Thyroid gland (tissue), 4 donors: Measurements from ENCODE around the gene ASCC2.

ENCODE experiments used
- POLR2A ChIP-seq, 2 donors: fragments of 450-650 bp; IDR thresholded peaks; one replicate each; pipeline ENCODE4 v1.6.1; 2017; ENCODE audit warnings: antibody characterized with exemption in 2 of 2, mild to moderate bottlenecking in 2 of 2, moderate library complexity in 1 of 2
- TF ChIP-seq, protein P1 (sequence below), 6 experiments: fragments of 200-600 bp in 3 of 6; fragments of 450-650 bp in 3 of 6; sonication (generic) in 3 of 6; IDR thresholded peaks; one replicate each; pipeline ENCODE4 v1.5.1; 2016 to 2019; ENCODE audit warnings: antibody characterized with exemption in 6 of 6, mild to moderate bottlenecking in 2 of 6, inconsistent platforms in 1 of 6, moderate library complexity in 1 of 6

DNA sequence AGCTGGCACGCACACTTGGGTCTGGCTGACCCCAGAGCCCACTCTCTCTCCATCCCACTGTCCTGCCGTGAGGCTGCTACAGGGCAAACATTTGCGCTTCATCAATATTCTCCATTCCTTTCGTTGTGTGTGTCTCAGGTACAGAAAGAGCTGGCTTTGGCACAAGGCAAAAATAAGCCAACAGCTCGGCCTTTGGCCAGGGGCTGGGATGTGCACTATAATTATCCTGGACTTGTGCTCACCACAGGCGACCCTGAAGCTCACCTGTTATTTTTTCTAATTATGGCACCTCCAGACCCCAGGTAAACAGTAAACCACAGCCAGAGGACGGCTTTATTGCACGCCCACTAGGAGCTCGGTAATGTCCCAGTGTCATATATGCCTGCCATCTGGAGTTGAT, 82.2 kb downstream of the ASCC2 start:
- TF ChIP-seq, protein P1, sequence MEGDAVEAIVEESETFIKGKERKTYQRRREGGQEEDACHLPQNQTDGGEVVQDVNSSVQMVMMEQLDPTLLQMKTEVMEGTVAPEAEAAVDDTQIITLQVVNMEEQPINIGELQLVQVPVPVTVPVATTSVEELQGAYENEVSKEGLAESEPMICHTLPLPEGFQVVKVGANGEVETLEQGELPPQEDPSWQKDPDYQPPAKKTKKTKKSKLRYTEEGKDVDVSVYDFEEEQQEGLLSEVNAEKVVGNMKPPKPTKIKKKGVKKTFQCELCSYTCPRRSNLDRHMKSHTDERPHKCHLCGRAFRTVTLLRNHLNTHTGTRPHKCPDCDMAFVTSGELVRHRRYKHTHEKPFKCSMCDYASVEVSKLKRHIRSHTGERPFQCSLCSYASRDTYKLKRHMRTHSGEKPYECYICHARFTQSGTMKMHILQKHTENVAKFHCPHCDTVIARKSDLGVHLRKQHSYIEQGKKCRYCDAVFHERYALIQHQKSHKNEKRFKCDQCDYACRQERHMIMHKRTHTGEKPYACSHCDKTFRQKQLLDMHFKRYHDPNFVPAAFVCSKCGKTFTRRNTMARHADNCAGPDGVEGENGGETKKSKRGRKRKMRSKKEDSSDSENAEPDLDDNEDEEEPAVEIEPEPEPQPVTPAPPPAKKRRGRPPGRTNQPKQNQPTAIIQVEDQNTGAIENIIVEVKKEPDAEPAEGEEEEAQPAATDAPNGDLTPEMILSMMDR (IDR thresholded peaks at IDR 0.05) = no peak
- no peak for TF ChIP-seq POLR2A (IDR thresholded peaks at IDR 0.05)
